Measurements from ENCODE around the gene PSMB5.

DNA sequence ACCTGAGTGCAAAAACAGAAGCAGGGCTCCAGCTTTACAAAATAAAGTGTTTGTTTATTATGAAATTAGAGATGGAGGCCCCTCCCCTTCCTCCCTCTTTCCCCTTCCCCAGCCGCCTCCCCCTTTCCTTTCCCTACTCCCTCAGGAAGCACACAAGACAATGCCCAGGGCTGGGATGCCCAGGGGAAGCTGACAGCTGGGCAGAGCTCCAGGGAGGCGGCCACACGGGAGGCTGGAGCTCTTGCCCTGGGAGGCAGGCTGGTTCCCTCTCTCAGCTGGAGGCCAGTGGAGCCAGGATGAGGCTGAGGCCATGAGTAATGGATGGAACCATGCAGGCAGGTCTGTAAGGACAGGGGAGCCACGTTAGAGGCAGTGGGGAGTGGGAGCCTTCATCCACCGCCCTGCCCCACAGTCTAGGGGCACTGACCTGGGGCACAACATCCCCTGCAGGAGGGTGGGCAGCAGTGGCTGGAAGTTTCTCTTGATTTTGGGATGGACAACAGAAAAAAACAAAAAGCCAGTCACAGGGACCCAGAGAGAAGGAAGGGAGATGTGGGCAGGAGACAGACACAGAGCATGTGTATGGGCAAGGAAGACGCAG lies 12.4 kb upstream of the PSMB5 start:
- TF ChIP-seq POLR2A (IDR thresholded peaks at IDR 0.05; ENCODE audit: low read depth, low read length) (no peak), POLR2AphosphoS5 (IDR thresholded peaks at IDR 0.05; ENCODE audit: low read depth, low read length) (no peak)
